COLO668 (cell line): ENCODE data around the gene TARS3.

Source experiments
- DNase-seq: peaks from one replicate; lab custom pipeline; 2025; ENCODE audit not compliant: unreplicated experiment; lab: John Stamatoyannopoulos, UW

The TARS3 gene

DNA sequence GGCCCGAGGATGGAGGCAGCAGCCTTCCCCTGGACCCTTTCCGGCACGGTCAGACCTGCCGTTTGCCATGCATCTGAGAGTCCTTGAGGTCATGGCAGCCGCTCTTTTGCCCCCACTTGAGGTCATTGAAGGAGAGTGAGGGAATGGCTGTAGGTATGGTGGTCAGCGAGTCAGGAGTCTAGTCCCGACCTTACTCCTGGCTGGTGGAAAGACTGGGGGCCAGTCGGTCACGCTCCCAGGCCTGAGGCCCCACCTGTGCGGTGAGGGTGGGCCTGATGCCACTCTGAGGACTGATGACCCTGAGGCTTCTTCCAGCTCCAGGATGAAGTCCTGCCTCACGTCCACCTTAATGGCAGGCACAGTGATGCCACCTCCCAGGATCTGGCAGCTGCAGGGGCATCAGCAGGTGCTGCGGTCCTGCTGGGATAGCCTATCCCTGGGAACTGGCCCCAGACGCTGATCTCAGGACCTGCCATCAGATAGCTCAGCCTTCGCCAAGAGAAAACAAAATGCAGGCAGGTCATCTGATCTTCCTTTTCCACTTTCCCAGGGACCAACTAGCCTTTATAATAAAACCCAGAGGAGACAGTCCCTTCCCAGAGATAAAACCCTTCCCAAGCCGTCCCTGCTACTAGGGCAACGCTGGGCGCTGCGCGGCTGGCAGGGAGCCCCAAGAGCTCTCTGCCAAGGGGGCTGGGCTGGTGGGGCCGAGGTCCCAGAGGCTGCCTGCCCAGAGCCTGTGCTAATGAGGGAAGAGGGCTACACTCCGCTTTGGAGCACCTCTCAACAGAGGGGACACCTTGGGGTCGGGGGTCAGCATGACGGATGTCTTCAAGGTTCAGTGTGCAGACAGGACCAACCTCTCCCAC, 114.3 kb downstream of the TARS3 start:
- no peak for DNase-seq

DNA sequence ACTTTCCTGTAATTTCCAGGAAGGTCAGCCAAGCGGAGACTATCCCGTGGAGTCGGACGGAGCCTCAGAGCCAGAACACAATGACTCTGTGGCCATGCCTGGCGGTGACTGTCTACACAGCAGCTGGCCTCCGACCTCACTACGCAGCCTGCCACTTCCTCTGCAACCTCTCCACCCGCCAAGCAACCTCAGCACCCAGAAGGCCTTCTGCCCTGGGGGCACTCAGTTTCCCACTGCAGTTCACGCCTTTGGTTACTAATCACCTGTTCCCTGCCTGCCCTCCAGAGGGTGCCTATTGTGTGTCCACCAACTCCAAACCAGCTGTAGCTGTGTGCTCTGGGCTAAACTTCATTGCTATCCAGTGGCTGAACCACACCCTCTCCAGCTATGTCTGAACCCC, 116.1 kb downstream of the TARS3 start:
- DNase-seq = peak; percentile 10

DNA sequence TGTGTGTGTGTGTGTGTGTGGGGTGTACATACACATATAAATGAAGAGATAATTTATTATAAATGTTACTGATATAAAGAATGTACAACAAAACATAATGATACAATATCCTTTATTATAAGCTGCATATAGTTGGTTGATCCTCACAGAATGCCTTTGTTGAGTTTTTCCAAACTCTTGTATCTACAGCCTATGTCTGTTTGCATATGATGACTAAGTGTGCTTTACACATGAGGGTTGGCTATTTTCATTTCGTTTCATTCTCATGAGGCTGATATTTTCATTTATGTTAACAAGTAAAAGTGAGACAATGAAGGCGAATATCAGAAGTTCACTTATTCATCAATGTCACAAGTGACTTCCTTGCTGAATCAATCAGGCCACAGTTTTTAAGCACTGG, 117.2 kb downstream of the TARS3 start:
- DNase-seq = no peak

DNA sequence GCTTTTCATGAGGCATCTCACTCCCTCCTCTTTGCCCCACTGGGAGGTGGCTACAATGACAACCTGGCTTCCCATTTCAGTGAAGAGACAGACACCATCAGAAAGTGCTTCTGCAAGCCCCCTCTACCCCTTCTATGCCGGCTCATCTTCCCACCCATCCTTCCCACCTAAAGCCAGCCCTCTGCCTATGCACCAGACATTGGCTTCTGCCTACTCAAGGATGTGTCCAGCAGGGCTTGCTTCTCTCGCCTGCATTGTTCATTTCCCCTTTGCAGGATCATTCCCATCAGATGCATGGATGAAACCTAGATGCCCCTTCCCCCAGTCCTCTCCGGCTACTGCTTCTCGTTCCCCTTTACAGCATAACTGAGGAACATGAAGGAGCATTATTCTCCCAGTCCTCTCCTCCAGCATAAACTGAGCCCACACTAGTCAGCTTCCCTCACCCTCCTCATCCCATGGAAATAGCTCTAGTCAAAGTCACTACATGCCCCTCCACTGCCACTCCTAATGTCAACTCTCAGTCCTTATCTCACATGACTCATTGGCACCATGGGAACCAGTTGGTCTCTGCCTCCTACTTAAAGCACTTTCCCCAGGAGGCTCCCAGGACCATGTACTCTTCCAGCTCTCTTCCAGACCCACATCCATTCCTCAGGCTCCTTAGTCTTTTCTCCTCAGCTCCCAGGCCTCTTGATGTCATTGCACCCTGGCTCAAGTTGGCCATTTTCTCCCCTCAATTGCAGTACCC, 120.0 kb downstream of the TARS3 start:
- no peak for DNase-seq
